Glutamatergic neuron (in vitro differentiated cells): ENCODE results near the gene SPOCD1. TPM values are rescaled to one million over a fixed set of nuclear protein-coding genes. Genes with fewer than 3 reads are reported as not detected.

Experiments used
- DNase-seq: peaks from one replicate; pipeline ENCODE4 v3.0.0; 2022
- H3K27ac Mint-ChIP-seq: one replicate; pipeline ENCODE4 v1.8.0; 2020; ENCODE audit warnings: mild to moderate bottlenecking, mixed read lengths, inconsistent platforms; ENCODE audit not compliant: unreplicated experiment
- H3K27me3 Mint-ChIP-seq: one replicate; pipeline ENCODE4 v1.8.0; 2020; ENCODE audit warnings: mild to moderate bottlenecking, moderate library complexity, mixed read lengths, inconsistent platforms; ENCODE audit not compliant: unreplicated experiment
- H3K36me3 Mint-ChIP-seq: one replicate; pipeline ENCODE4 v1.8.0; 2020; ENCODE audit warnings: mild to moderate bottlenecking, mixed read lengths, inconsistent platforms; ENCODE audit not compliant: unreplicated experiment
- H3K4me1 Mint-ChIP-seq: one replicate; pipeline ENCODE4 v1.8.0; 2020; ENCODE audit warnings: mild to moderate bottlenecking, low read depth, mixed read lengths, inconsistent platforms; ENCODE audit not compliant: unreplicated experiment
- H3K4me3 Mint-ChIP-seq: one replicate; pipeline ENCODE4 v1.8.0; 2020; ENCODE audit warnings: mild to moderate bottlenecking, mixed read lengths, inconsistent platforms; ENCODE audit not compliant: unreplicated experiment
- H3K9me3 Mint-ChIP-seq: one replicate; pipeline ENCODE4 v1.8.0; 2020; ENCODE audit warnings: mild to moderate bottlenecking, moderate library complexity, mixed read lengths, inconsistent platforms; ENCODE audit not compliant: unreplicated experiment
- total RNA-seq: library from RNA; stranded (reverse); fragmentation: NEBNext Ultra II Directional; extraction: Animal tissue kit (Norgen Biotek cat#: 25700); gene quantifications from one replicate; pipeline ENCODE4 v1.2.1, GENCODE V29; 2021; ENCODE audit not compliant: unreplicated experiment
- TF ChIP-seq, protein P1 (sequence below): fragments of 200-600 bp; sonication (generic); IDR thresholded peaks from one replicate; pipeline ENCODE4 v1.5.0; 2021; ENCODE audit not compliant: partially characterized antibody, unreplicated experiment

Gene SPOCD1
- total RNA-seq, 1 donor from 2014 or later = 0.74 TPM

GRCh38 chr1:31807273-31808048, 8.4 kb downstream of the SPOCD1 start:
- H3K9me3 Mint-ChIP-seq = no peaks in the 10 kb centered on the region
- no peak for DNase-seq
- peaks cover 2% of the 10 kb centered on the region for H3K4me1 Mint-ChIP-seq
- H3K4me3 Mint-ChIP-seq = no peak overlapping the region
- no peaks in the 10 kb centered on the region for H3K36me3 Mint-ChIP-seq
- H3K27me3 Mint-ChIP-seq = peaks cover 4% of the 10 kb centered on the region
- H3K27ac Mint-ChIP-seq = no peak overlapping the region
- TF ChIP-seq, protein P1, sequence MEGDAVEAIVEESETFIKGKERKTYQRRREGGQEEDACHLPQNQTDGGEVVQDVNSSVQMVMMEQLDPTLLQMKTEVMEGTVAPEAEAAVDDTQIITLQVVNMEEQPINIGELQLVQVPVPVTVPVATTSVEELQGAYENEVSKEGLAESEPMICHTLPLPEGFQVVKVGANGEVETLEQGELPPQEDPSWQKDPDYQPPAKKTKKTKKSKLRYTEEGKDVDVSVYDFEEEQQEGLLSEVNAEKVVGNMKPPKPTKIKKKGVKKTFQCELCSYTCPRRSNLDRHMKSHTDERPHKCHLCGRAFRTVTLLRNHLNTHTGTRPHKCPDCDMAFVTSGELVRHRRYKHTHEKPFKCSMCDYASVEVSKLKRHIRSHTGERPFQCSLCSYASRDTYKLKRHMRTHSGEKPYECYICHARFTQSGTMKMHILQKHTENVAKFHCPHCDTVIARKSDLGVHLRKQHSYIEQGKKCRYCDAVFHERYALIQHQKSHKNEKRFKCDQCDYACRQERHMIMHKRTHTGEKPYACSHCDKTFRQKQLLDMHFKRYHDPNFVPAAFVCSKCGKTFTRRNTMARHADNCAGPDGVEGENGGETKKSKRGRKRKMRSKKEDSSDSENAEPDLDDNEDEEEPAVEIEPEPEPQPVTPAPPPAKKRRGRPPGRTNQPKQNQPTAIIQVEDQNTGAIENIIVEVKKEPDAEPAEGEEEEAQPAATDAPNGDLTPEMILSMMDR = no peak

- Mint-ChIP-seq H3K27ac (no peak overlapping the region), H3K4me3 (no peak overlapping the region), H3K27me3 (peaks cover 4% of the 10 kb centered on the region), H3K36me3 (no peaks in the 10 kb centered on the region), H3K9me3 (no peaks in the 10 kb centered on the region), H3K4me1 (no peaks in the 10 kb centered on the region)
- TF ChIP-seq, protein P1 = no peak
- no peak for DNase-seq
Observed at GRCh38 chr1:31805318-31805717, 10.5 kb downstream of the SPOCD1 start.

GRCh38 chr1:31804098-31804497, 11.7 kb downstream of the SPOCD1 start:
- no peak overlapping the region for H3K27ac Mint-ChIP-seq
- no peak overlapping the region for H3K4me3 Mint-ChIP-seq
- TF ChIP-seq, protein P1 = no peak
- no peaks in the 10 kb centered on the region for H3K4me1 Mint-ChIP-seq
- no peaks in the 10 kb centered on the region for H3K36me3 Mint-ChIP-seq
- H3K27me3 Mint-ChIP-seq = peaks cover 4% of the 10 kb centered on the region
- DNase-seq = no peak
- H3K9me3 Mint-ChIP-seq = no peaks in the 10 kb centered on the region

GRCh38 chr1:31803610-31804009, 12.2 kb downstream of the SPOCD1 start:
- H3K27me3 Mint-ChIP-seq = peaks cover 4% of the 10 kb centered on the region
- H3K9me3 Mint-ChIP-seq = no peaks in the 10 kb centered on the region
- no peak overlapping the region for H3K4me3 Mint-ChIP-seq
- DNase-seq = no peak
- TF ChIP-seq, protein P1 = no peak
- H3K4me1 Mint-ChIP-seq = no peaks in the 10 kb centered on the region
- no peaks in the 10 kb centered on the region for H3K36me3 Mint-ChIP-seq
- H3K27ac Mint-ChIP-seq = no peak overlapping the region
